ENCODE data around the gene JUP.

- TF ChIP-seq CTCF (IDR thresholded peaks at IDR 0.05; ENCODE audit: insufficient read depth, low read length, poor library complexity, severe bottlenecking), result no peak
- no peak for TF ChIP-seq EZH2phosphoT487 (conservative IDR thresholded peaks at IDR 0.05; ENCODE audit: low read length)
Measured at GRCh38 chr17:41748275-41748674, 38.2 kb downstream of the JUP start.

All from SU-DHL-6 (cell line).